H9 (cell line): ENCODE measurements around the gene APOB. TPM values are rescaled to one million over a fixed set of nuclear protein-coding genes. Genes with fewer than 3 reads are reported as not detected.

ENCODE experiments used
- DNase-seq: peaks from one replicate; pipeline ENCODE4 v3.0.0-alpha.2; 2017
- H2AFZ ChIP-seq: one replicate; pipeline ENCODE4 v1.6.1; 2013; ENCODE audit warnings: mild to moderate bottlenecking, low read length, control low read depth, moderate library complexity
- H2AK5ac ChIP-seq: 2 replicates; pipeline ENCODE4 v1.6.1; 2013; ENCODE audit warnings: low read length, control low read depth, mixed read lengths; ENCODE audit not compliant: insufficient read length
- H2BK120ac ChIP-seq: one replicate; pipeline ENCODE4 v1.6.1; 2013; ENCODE audit warnings: low read depth, mild to moderate bottlenecking, low read length, control low read depth, inconsistent platforms; ENCODE audit not compliant: poor library complexity, severe bottlenecking
- H2BK12ac ChIP-seq: 2 replicates; pipeline ENCODE4 v1.6.1; 2013; ENCODE audit warnings: low read length, control low read depth, mixed read lengths, low read depth; ENCODE audit not compliant: insufficient read length
- H2BK15ac ChIP-seq: 2 replicates; pipeline ENCODE4 v1.6.1; 2013; ENCODE audit warnings: low read depth, low read length, control low read depth
- H2BK20ac ChIP-seq: one replicate; pipeline ENCODE4 v1.6.1; 2013; ENCODE audit warnings: low read depth, mild to moderate bottlenecking, low read length, control low read depth, inconsistent platforms; ENCODE audit not compliant: poor library complexity, severe bottlenecking
- H2BK5ac ChIP-seq: 2 replicates; pipeline ENCODE4 v1.6.1; 2013; ENCODE audit warnings: low read length, control low read depth, mixed read lengths; ENCODE audit not compliant: insufficient read length
- H3K14ac ChIP-seq: 2 replicates; pipeline ENCODE4 v1.6.1; 2013; ENCODE audit warnings: low read length, control low read depth; ENCODE audit not compliant: insufficient read depth
- H3K18ac ChIP-seq: 2 replicates; pipeline ENCODE4 v1.6.1; 2013; ENCODE audit warnings: low read depth, mild to moderate bottlenecking, mixed read lengths, low read length, control low read depth; ENCODE audit not compliant: insufficient read length
- H3K23ac ChIP-seq: 2 replicates; pipeline ENCODE4 v1.6.1; 2013; ENCODE audit warnings: low read length, control low read depth, mixed read lengths, low read depth; ENCODE audit not compliant: insufficient read length
- H3K23me2 ChIP-seq: 2 replicates; pipeline ENCODE4 v1.6.1; 2013; ENCODE audit warnings: low read depth, mild to moderate bottlenecking, mixed read lengths, low read length, control low read depth; ENCODE audit not compliant: insufficient read length, poor library complexity, severe bottlenecking
- H3K27ac ChIP-seq: 2 replicates; pipeline ENCODE4 v1.5.1; 2013; ENCODE audit warnings: low read length, control low read depth, mixed read lengths, low read depth; ENCODE audit not compliant: insufficient read length
- H3K27me3 ChIP-seq: 2 replicates; pipeline ENCODE4 v1.6.1; 2013; ENCODE audit warnings: low read length, control low read depth, inconsistent platforms; ENCODE audit not compliant: insufficient read depth
- H3K4ac ChIP-seq: 2 replicates; pipeline ENCODE4 v1.6.1; 2013; ENCODE audit warnings: low read depth, mild to moderate bottlenecking, control low read depth, inconsistent platforms, low read length, moderate library complexity
- H3K4me1 ChIP-seq: 2 replicates; pipeline ENCODE4 v1.6.1; 2013; ENCODE audit warnings: low read length, control low read depth, inconsistent platforms; ENCODE audit not compliant: insufficient read depth
- H3K4me2 ChIP-seq: 2 replicates; pipeline ENCODE4 v1.6.1; 2013; ENCODE audit warnings: low read length, control low read depth, mixed read lengths; ENCODE audit not compliant: insufficient read length, insufficient read depth
- H3K56ac ChIP-seq: 2 replicates; pipeline ENCODE4 v1.6.1; 2013; ENCODE audit warnings: low read depth, mild to moderate bottlenecking, mixed read lengths, low read length, control low read depth; ENCODE audit not compliant: insufficient read length
- H3K79me1 ChIP-seq: 2 replicates; pipeline ENCODE4 v1.6.1; 2013; ENCODE audit warnings: low read depth, mild to moderate bottlenecking, moderate library complexity, low read length, control low read depth, inconsistent platforms; ENCODE audit not compliant: insufficient read depth, poor library complexity, severe bottlenecking
- H3K79me2 ChIP-seq: 2 replicates; pipeline ENCODE4 v1.6.1; 2013; ENCODE audit warnings: low read length, control low read depth, inconsistent platforms; ENCODE audit not compliant: insufficient read depth
- H3K9ac ChIP-seq: 2 replicates; pipeline ENCODE4 v1.6.1; 2013; ENCODE audit warnings: low read length, control low read depth, mixed read lengths; ENCODE audit not compliant: insufficient read length; ENCODE audit errors: extremely low read depth
- H3K9me3 ChIP-seq: one replicate; pipeline ENCODE4 v1.6.1; 2013; ENCODE audit warnings: low read depth, low read length, inconsistent platforms; ENCODE audit not compliant: control insufficient read depth
- H3T11ph ChIP-seq: one replicate; pipeline ENCODE4 v1.6.1; 2013; ENCODE audit warnings: mild to moderate bottlenecking, low read length, control low read depth, inconsistent platforms
- H4K20me1 ChIP-seq: one replicate; pipeline ENCODE4 v1.6.1; 2013; ENCODE audit not compliant: control insufficient read depth, insufficient read length, insufficient read depth
- H4K5ac ChIP-seq: 2 replicates; pipeline ENCODE4 v1.6.1; 2013; ENCODE audit warnings: low read depth, mild to moderate bottlenecking, mixed read lengths, low read length, control low read depth; ENCODE audit not compliant: insufficient read length
- H4K8ac ChIP-seq: replicated peaks from 2 replicates; pipeline ENCODE4 v1.6.1; 2013; ENCODE audit warnings: low read length, control low read depth, mixed read lengths, low read depth; ENCODE audit not compliant: insufficient read length
- H4K91ac ChIP-seq: 2 replicates; pipeline ENCODE4 v1.6.1; 2013; ENCODE audit warnings: low read depth, mild to moderate bottlenecking, moderate library complexity, mixed read lengths, low read length, control low read depth; ENCODE audit not compliant: insufficient read length
- H3K27ac Mint-ChIP-seq, 3 experiments: 2 replicates in 2 of 3; 3 replicates in 1 of 3; pipeline ENCODE4 v1.8.0; 2020 to 2021; ENCODE audit warnings: mixed read lengths in 3 of 3, mild to moderate bottlenecking in 1 of 3, moderate library complexity in 1 of 3
- H3K27me3 Mint-ChIP-seq: 2 replicates; pipeline ENCODE4 v1.8.0; 2021; ENCODE audit warnings: low read depth, mild to moderate bottlenecking, moderate library complexity, mixed read lengths
- H3K36me3 Mint-ChIP-seq, 3 experiments: 2 replicates in 2 of 3; 3 replicates in 1 of 3; pipeline ENCODE4 v1.8.0; 2020 to 2021; ENCODE audit warnings: low read depth in 3 of 3, mixed read lengths in 3 of 3; ENCODE audit not compliant: insufficient read depth in 1 of 3
- H3K4me1 Mint-ChIP-seq, 2 experiments: 2 replicates each; pipeline ENCODE4 v1.8.0; 2020; ENCODE audit warnings: mixed read lengths in 2 of 2
- H3K4me3 Mint-ChIP-seq, 2 experiments: 2 replicates in 1 of 2; 3 replicates in 1 of 2; pipeline ENCODE4 v1.8.0; 2020 to 2021; ENCODE audit warnings: mild to moderate bottlenecking in 2 of 2, mixed read lengths in 2 of 2, moderate library complexity in 1 of 2
- H3K9me3 Mint-ChIP-seq, 2 experiments: 2 replicates in 1 of 2; 3 replicates in 1 of 2; pipeline ENCODE4 v1.8.0; 2020; ENCODE audit warnings: mild to moderate bottlenecking in 2 of 2, mixed read lengths in 2 of 2, moderate library complexity in 1 of 2
- CTCF ChIP-seq: fragments of 200-600 bp; sonication (generic); conservative IDR thresholded peaks from 3 replicates; pipeline ENCODE4 v1.8.0; 2021; ENCODE audit warnings: antibody characterized with exemption, mild to moderate bottlenecking
- WGBS: extraction: QIAGEN DNeasy Blood & Tissue Kit; methylation state at CpG from one replicate; pipeline ENCODE4 v1.1.7; 2013; ENCODE audit warnings: missing lambda C conversion rate, low lambda C conversion rate, mixed read lengths; ENCODE audit not compliant: insufficient read length; ENCODE audit errors: extremely low coverage; 5-methylcytosine and 5-hydroxymethylcytosine counted together
- total RNA-seq: library from RNA; stranded (reverse); gene quantifications from 2 replicates; pipeline ENCODE4 v1.2.1, GENCODE V29; 2021

The APOB gene
- total RNA-seq, 1 experiment from 2014 or later: 0.26 TPM

- H2BK15ac ChIP-seq: no peak overlapping the region
- H3K27me3 ChIP-seq: no peaks in the 10 kb centered on the region
- no peak overlapping the region for H3T11ph ChIP-seq
- H2BK5ac ChIP-seq: no peak overlapping the region
- no peaks in the 10 kb centered on the region for H3K4me1 Mint-ChIP-seq
- no peak for TF ChIP-seq CTCF
- H3K79me1 ChIP-seq: no peaks in the 10 kb centered on the region
- no peak overlapping the region for H2BK20ac ChIP-seq
- H3K4me1 ChIP-seq: no peaks in the 10 kb centered on the region
- H2AK5ac ChIP-seq: no peak overlapping the region
- H3K9me3 ChIP-seq: no peaks in the 10 kb centered on the region
- no peak overlapping the region for H3K56ac ChIP-seq
- no peak overlapping the region for H2BK12ac ChIP-seq
- no peak overlapping the region for H3K27ac ChIP-seq
- no peak overlapping the region for H4K91ac ChIP-seq
- no peak overlapping the region for H3K9ac ChIP-seq
- no peaks in the 10 kb centered on the region for H3K36me3 Mint-ChIP-seq
- H3K27me3 Mint-ChIP-seq: peaks cover 10% of the 10 kb centered on the region
- no peaks in the 10 kb centered on the region for H4K20me1 ChIP-seq
- WGBS: no CpG with 5 or more reads among the region's 7 CpGs
- no peak overlapping the region for H4K5ac ChIP-seq
- H3K18ac ChIP-seq: no peak overlapping the region
- no peak overlapping the region for H3K23ac ChIP-seq
- H3K79me2 ChIP-seq: no peaks in the 10 kb centered on the region
- no peaks in the 10 kb centered on the region for H3K23me2 ChIP-seq
- H3K4me3 Mint-ChIP-seq: no peak overlapping the region
- H4K8ac ChIP-seq: no peak overlapping the region
- H3K27ac Mint-ChIP-seq: no peak overlapping the region; a peak in 1 of 7 replicates
- H2BK120ac ChIP-seq: no peak overlapping the region
- DNase-seq: no peak
- no peak overlapping the region for H3K4ac ChIP-seq
- no peak overlapping the region for H3K14ac ChIP-seq
- H3K4me2 ChIP-seq: no peak overlapping the region
- H3K9me3 Mint-ChIP-seq: no peaks in the 10 kb centered on the region
- no peak overlapping the region for H2AFZ ChIP-seq
Observed at GRCh38 chr2:20961858-20962257, 82.0 kb downstream of the APOB start.
